Measurements from ENCODE around the gene RAB11A. TPM values are rescaled to one million over a fixed set of nuclear protein-coding genes. Genes with fewer than 3 reads are reported as not detected.

RAB11A gene
- total and polyA plus RNA-seq, 7 donors = 89.5 to 152 (median 115) TPM

- ATAC-seq = no peak
Observed at GRCh38 chr15:65920825-65921309, 51.6 kb downstream of the RAB11A start.

DNA sequence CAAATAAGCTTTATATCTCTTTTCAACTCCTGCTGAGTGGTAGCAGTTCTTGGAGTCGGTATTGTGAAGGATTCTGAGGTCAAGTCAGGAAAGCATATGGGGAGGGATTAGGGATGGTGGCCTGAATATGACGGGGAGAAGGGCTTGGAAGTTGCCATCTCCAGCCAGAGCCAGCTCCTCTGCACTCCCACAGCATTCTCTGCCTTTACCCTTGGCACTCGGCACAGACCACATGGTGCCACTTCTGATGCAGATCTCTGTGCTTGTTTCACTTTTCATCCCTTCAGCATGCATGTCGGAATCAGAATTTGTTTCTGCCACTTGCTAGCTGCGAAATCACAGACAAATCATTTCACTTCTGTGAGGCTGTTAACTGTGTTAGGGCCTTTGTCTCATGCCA is 52.5 kb downstream of the RAB11A start:
- Histone ChIP-seq H3K4me1 (no peaks in the 10 kb centered on the region), H3K27ac (no peak overlapping the region), H3K9me3 (no peaks in the 10 kb centered on the region), H3K27me3 (ENCODE audit: insufficient read depth in 3 of 3, low read length in 2 of 3) (no peaks in the 10 kb centered on the region), H3K4me3 (no peak overlapping the region), H3K36me3 (ENCODE audit: insufficient read depth in 1 of 2, low read depth in 1 of 2) (no peaks in the 10 kb centered on the region)
- WGBS, 3 donors = 68 to 70% (median 69%) methylated on average over 5 of the region's 5 CpGs
- intact Hi-C loops (cut with DNase I) = loop anchor here (5.0 kb wide), 2 partner anchors 271 to 766 kb away; no protein-coding TSS in a partner anchor
- ATAC-seq (no peak), DNase-seq (no peak)
- TF ChIP-seq, protein P1, sequence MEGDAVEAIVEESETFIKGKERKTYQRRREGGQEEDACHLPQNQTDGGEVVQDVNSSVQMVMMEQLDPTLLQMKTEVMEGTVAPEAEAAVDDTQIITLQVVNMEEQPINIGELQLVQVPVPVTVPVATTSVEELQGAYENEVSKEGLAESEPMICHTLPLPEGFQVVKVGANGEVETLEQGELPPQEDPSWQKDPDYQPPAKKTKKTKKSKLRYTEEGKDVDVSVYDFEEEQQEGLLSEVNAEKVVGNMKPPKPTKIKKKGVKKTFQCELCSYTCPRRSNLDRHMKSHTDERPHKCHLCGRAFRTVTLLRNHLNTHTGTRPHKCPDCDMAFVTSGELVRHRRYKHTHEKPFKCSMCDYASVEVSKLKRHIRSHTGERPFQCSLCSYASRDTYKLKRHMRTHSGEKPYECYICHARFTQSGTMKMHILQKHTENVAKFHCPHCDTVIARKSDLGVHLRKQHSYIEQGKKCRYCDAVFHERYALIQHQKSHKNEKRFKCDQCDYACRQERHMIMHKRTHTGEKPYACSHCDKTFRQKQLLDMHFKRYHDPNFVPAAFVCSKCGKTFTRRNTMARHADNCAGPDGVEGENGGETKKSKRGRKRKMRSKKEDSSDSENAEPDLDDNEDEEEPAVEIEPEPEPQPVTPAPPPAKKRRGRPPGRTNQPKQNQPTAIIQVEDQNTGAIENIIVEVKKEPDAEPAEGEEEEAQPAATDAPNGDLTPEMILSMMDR (IDR thresholded peaks at IDR 0.05) = no peak

More at GRCh38 chr15:65920825-65921309, 51.6 kb downstream of the RAB11A start:
- no peaks in the 10 kb centered on the region for H3K4me1 ChIP-seq
- no peak overlapping the region for H3K27ac ChIP-seq
- WGBS, 3 donors = 84 to 88% (median 87%) methylated on average over 4 of the region's 4 CpGs
- no peak overlapping the region for H3K4me3 ChIP-seq
- no peaks in the 10 kb centered on the region for H3K9me3 ChIP-seq
- intact Hi-C loops (cut with DNase I) = loop anchor here (5.0 kb wide), 2 partner anchors 271 to 766 kb away; no protein-coding TSS in a partner anchor
- no peaks in the 10 kb centered on the region for H3K36me3 ChIP-seq (ENCODE audit: insufficient read depth in 1 of 2, low read depth in 1 of 2)
- H3K27me3 ChIP-seq (ENCODE audit: insufficient read depth in 3 of 3, low read length in 2 of 3) = no peaks in the 10 kb centered on the region
- TF ChIP-seq, protein P1 (IDR thresholded peaks at IDR 0.05) = no peak
- DNase-seq = no peak

GRCh38 chr15:65922621-65923020 is 53.3 kb downstream of the RAB11A start:
- Histone ChIP-seq H3K9me3 (no peaks in the 10 kb centered on the region), H3K36me3 (ENCODE audit: insufficient read depth in 1 of 2, low read depth in 1 of 2) (no peaks in the 10 kb centered on the region), H3K27me3 (ENCODE audit: insufficient read depth in 3 of 3, low read length in 2 of 3) (no peaks in the 10 kb centered on the region), H3K27ac (no peak overlapping the region), H3K4me3 (no peak overlapping the region), H3K4me1 (no peaks in the 10 kb centered on the region)
- no peak for DNase-seq
- WGBS, 3 donors = 84 to 92% (median 86%) methylated on average over 7 of the region's 7 CpGs
- intact Hi-C loops (cut with DNase I) = loop anchor here (5.0 kb wide), 2 partner anchors 270 to 765 kb away; no protein-coding TSS in a partner anchor
- TF ChIP-seq, protein P1 (IDR thresholded peaks at IDR 0.05) = no peak
- no peak for ATAC-seq

DNA sequence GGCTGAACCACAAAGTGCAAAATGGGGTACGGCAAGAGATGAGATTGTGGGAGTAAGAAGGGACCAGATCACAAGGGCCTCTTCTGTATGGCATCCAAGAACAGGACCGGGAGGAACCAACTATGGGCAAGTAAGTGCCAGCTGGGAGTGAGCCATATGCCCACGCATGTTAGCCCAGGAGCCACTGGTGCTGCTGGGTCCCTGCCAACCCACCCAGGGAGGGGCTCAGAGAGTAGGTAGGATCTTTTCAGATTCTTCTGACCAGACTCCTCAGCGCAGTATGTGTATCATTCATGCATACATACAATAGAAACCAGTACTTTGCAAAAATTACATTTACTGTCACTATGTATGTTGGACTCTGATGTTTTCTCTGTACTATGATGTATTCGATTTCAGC is 54.0 kb downstream of the RAB11A start:
- Histone ChIP-seq H3K27ac (no peak overlapping the region), H3K36me3 (ENCODE audit: insufficient read depth in 1 of 2, low read depth in 1 of 2) (no peaks in the 10 kb centered on the region), H3K9me3 (no peaks in the 10 kb centered on the region), H3K27me3 (ENCODE audit: insufficient read depth in 3 of 3, low read length in 2 of 3) (no peaks in the 10 kb centered on the region), H3K4me1 (no peaks in the 10 kb centered on the region), H3K4me3 (no peak overlapping the region)
- no peak for DNase-seq
- TF ChIP-seq, protein P1 (IDR thresholded peaks at IDR 0.05) = no peak
- 70 to 72% (median 72%) methylated on average over 5 of the region's 5 CpGs for WGBS, 3 donors
- no peak for ATAC-seq
- intact Hi-C loops (cut with DNase I) = loop anchor here (5.0 kb wide), 2 partner anchors 269 to 764 kb away; no protein-coding TSS in a partner anchor

DNA sequence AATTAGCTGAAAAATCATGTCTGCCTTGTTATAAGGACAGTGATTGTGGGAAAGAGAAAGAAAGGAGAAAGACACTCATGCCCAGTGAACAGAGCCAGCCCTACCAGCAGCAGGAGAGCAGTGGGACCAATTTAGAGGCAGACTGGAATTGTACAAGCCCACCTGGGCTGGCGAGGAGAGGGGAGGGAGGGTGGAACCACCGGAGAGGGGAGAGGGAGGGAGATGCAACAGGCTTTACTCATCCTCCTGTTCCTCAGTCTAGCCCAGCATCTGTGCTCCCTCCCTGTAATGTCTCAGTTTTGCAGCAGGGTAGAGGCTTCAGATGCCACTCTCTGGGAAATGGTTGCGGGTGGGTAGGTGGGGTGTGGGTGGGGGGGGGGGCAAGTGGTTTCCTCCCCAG is 54.7 kb downstream of the RAB11A start:
- TF ChIP-seq, protein P1 (IDR thresholded peaks at IDR 0.05) = no peak
- H3K27ac ChIP-seq = no peak overlapping the region
- H3K4me3 ChIP-seq = no peak overlapping the region
- ATAC-seq (no peak), DNase-seq (no peak)
- no peaks in the 10 kb centered on the region for H3K27me3 ChIP-seq (ENCODE audit: insufficient read depth in 3 of 3, low read length in 2 of 3)
- intact Hi-C loops (cut with DNase I) = loop anchor here (5.0 kb wide), 2 partner anchors 268 to 763 kb away; no protein-coding TSS in a partner anchor
- 77 to 84% (median 82%) methylated on average over 2 to 3 of the region's 3 CpGs for WGBS, 3 donors
- H3K9me3 ChIP-seq = no peaks in the 10 kb centered on the region
- H3K4me1 ChIP-seq = no peaks in the 10 kb centered on the region
- H3K36me3 ChIP-seq (ENCODE audit: insufficient read depth in 1 of 2, low read depth in 1 of 2) = no peaks in the 10 kb centered on the region
